Activated CD8-positive, alpha-beta memory T cell treated with anti-CD3 and anti-CD28 coated beads for 24 hours (primary cell): ENCODE results near the gene LRRC8D.

Experiments used
- DNase-seq: peaks from one replicate; pipeline ENCODE4 v3.0.0-alpha.2; 2020

The LRRC8D gene

GRCh38 chr1:89807983-89808382 lies 12.8 kb upstream of the LRRC8D start:
- no peak for DNase-seq

GRCh38 chr1:89808441-89809117 lies 12.3 kb upstream of the LRRC8D start:
- no peak for DNase-seq

GRCh38 chr1:89809556-89809955 lies 11.3 kb upstream of the LRRC8D start:
- DNase-seq: no peak

- no peak for DNase-seq
Observed at GRCh38 chr1:89810302-89810701, 10.5 kb upstream of the LRRC8D start.

GRCh38 chr1:89810880-89811279 lies 10.0 kb upstream of the LRRC8D start:
- no peak for DNase-seq

- no peak for DNase-seq
Observed at GRCh38 chr1:89812992-89813391, 7.8 kb upstream of the LRRC8D start.

GRCh38 chr1:89815040-89815439 lies 5.8 kb upstream of the LRRC8D start:
- DNase-seq: no peak

GRCh38 chr1:89815611-89816010 lies 5.2 kb upstream of the LRRC8D start:
- DNase-seq: no peak

- no peak for DNase-seq
Observed at GRCh38 chr1:89816366-89816765, 4.5 kb upstream of the LRRC8D start.

GRCh38 chr1:89821322-89822108 lies 683 bp downstream of the LRRC8D start:
- DNase-seq: peak; percentile 87

- no peak for DNase-seq
Observed at GRCh38 chr1:89822109-89822962, 1.5 kb downstream of the LRRC8D start.

- DNase-seq: no peak
Observed at GRCh38 chr1:89822999-89823628, 2.3 kb downstream of the LRRC8D start.

- no peak for DNase-seq
Observed at GRCh38 chr1:89823679-89824292, 3.0 kb downstream of the LRRC8D start.

- no peak for DNase-seq
Observed at GRCh38 chr1:89826594-89826993, 5.8 kb downstream of the LRRC8D start.

GRCh38 chr1:89827330-89827729 lies 6.5 kb downstream of the LRRC8D start:
- DNase-seq: no peak

GRCh38 chr1:89827902-89828301 lies 7.1 kb downstream of the LRRC8D start:
- no peak for DNase-seq

- DNase-seq: no peak
Observed at GRCh38 chr1:89829186-89829585, 8.4 kb downstream of the LRRC8D start.

GRCh38 chr1:89831462-89832120 lies 10.8 kb downstream of the LRRC8D start:
- DNase-seq: no peak

- DNase-seq: no peak
Observed at GRCh38 chr1:89832496-89833127, 11.8 kb downstream of the LRRC8D start.

- DNase-seq: no peak
Observed at GRCh38 chr1:89833183-89834082, 12.6 kb downstream of the LRRC8D start.
